ENCODE data around the gene DYSF.

Gene DYSF

GRCh38 chr2:71476495-71476894 lies 23.1 kb downstream of the DYSF start:
- POLR2A ChIA-PET (ENCODE audit: low non-redundant PET): no interaction called here
- no peak overlapping the region for H3K27ac ChIP-seq
- CTCF ChIA-PET: interaction anchor here (0.7 kb wide), 1 partner anchor 16 kb away, joined by 3 read pairs; no protein-coding TSS in a partner anchor
- DNase-seq (ENCODE audit: low spot score): no peak
- TF ChIP-seq, protein P1, sequence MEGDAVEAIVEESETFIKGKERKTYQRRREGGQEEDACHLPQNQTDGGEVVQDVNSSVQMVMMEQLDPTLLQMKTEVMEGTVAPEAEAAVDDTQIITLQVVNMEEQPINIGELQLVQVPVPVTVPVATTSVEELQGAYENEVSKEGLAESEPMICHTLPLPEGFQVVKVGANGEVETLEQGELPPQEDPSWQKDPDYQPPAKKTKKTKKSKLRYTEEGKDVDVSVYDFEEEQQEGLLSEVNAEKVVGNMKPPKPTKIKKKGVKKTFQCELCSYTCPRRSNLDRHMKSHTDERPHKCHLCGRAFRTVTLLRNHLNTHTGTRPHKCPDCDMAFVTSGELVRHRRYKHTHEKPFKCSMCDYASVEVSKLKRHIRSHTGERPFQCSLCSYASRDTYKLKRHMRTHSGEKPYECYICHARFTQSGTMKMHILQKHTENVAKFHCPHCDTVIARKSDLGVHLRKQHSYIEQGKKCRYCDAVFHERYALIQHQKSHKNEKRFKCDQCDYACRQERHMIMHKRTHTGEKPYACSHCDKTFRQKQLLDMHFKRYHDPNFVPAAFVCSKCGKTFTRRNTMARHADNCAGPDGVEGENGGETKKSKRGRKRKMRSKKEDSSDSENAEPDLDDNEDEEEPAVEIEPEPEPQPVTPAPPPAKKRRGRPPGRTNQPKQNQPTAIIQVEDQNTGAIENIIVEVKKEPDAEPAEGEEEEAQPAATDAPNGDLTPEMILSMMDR (conservative IDR thresholded peaks at IDR 0.05; ENCODE audit: low read depth): no peak

- no peak for DNase-seq (ENCODE audit: low spot score)
- CTCF ChIA-PET: interaction anchor here (0.7 kb wide), 1 partner anchor 17 kb away, joined by 3 read pairs; no protein-coding TSS in a partner anchor
- POLR2A ChIA-PET (ENCODE audit: low non-redundant PET): no interaction called here
Observed at GRCh38 chr2:71477231-71477691, 23.9 kb downstream of the DYSF start.

GRCh38 chr2:71478806-71479205 lies 25.4 kb downstream of the DYSF start:
- TF ChIP-seq, protein P1 (conservative IDR thresholded peaks at IDR 0.05; ENCODE audit: low read depth): no peak
- DNase-seq (ENCODE audit: low spot score): no peak
- ChIA-PET CTCF (no interaction called here), POLR2A (ENCODE audit: low non-redundant PET) (no interaction called here)
- H3K27ac ChIP-seq: no peak overlapping the region

More at GRCh38 chr2:71477231-71477691, 23.9 kb downstream of the DYSF start:
- no peak overlapping the region for H3K27ac ChIP-seq
- TF ChIP-seq, protein P1 (conservative IDR thresholded peaks at IDR 0.05; ENCODE audit: low read depth): no peak

GRCh38 chr2:71479261-71479660 lies 25.9 kb downstream of the DYSF start:
- ChIA-PET CTCF (no interaction called here), POLR2A (ENCODE audit: low non-redundant PET) (no interaction called here)
- H3K27ac ChIP-seq: no peak overlapping the region
- TF ChIP-seq, protein P1 (conservative IDR thresholded peaks at IDR 0.05; ENCODE audit: low read depth): no peak
- DNase-seq (ENCODE audit: low spot score): no peak

DNA sequence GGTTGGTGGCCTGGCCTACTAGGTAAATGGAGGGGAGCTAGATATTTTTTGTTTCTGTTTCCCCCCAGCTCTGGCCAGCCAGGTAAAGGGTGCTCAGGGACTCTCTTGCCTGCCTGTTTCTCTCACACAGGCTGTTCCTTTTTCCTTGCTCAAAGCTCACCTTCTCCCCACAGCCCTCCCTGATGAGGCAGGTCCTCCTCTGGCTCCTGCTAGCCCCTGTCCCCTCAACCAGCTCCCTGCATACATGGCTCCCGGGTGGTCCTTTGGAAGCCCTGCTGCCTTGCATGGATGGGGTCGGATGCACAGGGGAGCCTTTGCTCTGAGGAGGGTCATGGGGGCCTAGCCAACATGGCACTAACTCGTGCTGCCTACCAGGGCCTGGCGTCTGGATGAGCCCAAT lies 27.8 kb downstream of the DYSF start:
- no peak for DNase-seq (ENCODE audit: low spot score)
- POLR2A ChIA-PET (ENCODE audit: low non-redundant PET): no interaction called here
- TF ChIP-seq, protein P1 (conservative IDR thresholded peaks at IDR 0.05; ENCODE audit: low read depth): no peak
- no peak overlapping the region for H3K27ac ChIP-seq
- CTCF ChIA-PET: no interaction called here

GRCh38 chr2:71482055-71482454 lies 28.7 kb downstream of the DYSF start:
- POLR2A ChIA-PET (ENCODE audit: low non-redundant PET): no interaction called here
- CTCF ChIA-PET: interaction anchor here (0.7 kb wide), 1 partner anchor 114 kb away, joined by 3 read pairs; no protein-coding TSS in a partner anchor
- TF ChIP-seq, protein P1 (conservative IDR thresholded peaks at IDR 0.05; ENCODE audit: low read depth): no peak
- no peak overlapping the region for H3K27ac ChIP-seq
- no peak for DNase-seq (ENCODE audit: low spot score)

Data from RWPE1 (cell line).